ENCODE results near the gene ARHGEF17. TPM values are rescaled to one million over a fixed set of nuclear protein-coding genes. Genes with fewer than 3 reads are reported as not detected.

ARHGEF17 gene
- total and polyA plus RNA-seq, 2 of the 13 experiments (the other 11 are each of a cell fraction or from before 2014, with no cell fraction given), result 10.7 to 28.8 TPM

GRCh38 chr11:73308003-73308960, at the start of gene ARHGEF17 (continued):
- TF ChIP-seq ZNF703 (CRISPR knock-in tag; IDR thresholded peaks at IDR 0.05; ENCODE audit: borderline replicate concordance) (no peak), THAP8 (CRISPR knock-in tag; IDR thresholded peaks at IDR 0.05; ENCODE audit: borderline replicate concordance) (peak; percentile 63; the same call in 1 of the 2 replicates), ZNF318 (CRISPR knock-in tag; IDR thresholded peaks at IDR 0.05) (no peak), ZNF3 (CRISPR knock-in tag; IDR thresholded peaks at IDR 0.05) (no peak), SAP130 (CRISPR knock-in tag; IDR thresholded peaks at IDR 0.05; ENCODE audit: low read depth) (peak; percentile 61), MYC (CRISPR knock-in tag; IDR thresholded peaks at IDR 0.05; ENCODE audit: borderline replicate concordance) (peak; percentile 43; the same call in 1 of the 2 replicates), ZNF598 (CRISPR knock-in tag; IDR thresholded peaks at IDR 0.05; ENCODE audit: borderline replicate concordance) (0 out of 2 replicates have a peak, but pooled peaks have one; percentile 15), ZNF589 (CRISPR knock-in tag; conservative IDR thresholded peaks at IDR 0.05) (no peak), ZNF34 (CRISPR knock-in tag; IDR thresholded peaks at IDR 0.05; ENCODE audit: borderline replicate concordance) (peak; percentile 40; the same call in 1 of the 2 replicates), ZBTB34 (CRISPR knock-in tag; IDR thresholded peaks at IDR 0.05) (no peak), SRF (IDR thresholded peaks at IDR 0.05; ENCODE audit: low read depth, low read length) (no peak), NR1H2 (CRISPR knock-in tag; IDR thresholded peaks at IDR 0.05; ENCODE audit: borderline replicate concordance, low read depth) (no peak), TIGD3 (CRISPR knock-in tag; IDR thresholded peaks at IDR 0.05; ENCODE audit: borderline replicate concordance) (no peak), CCAR2 (optimal IDR thresholded peaks at IDR 0.05; ENCODE audit: low read depth, low read length) (no peak), HES4 (CRISPR knock-in tag; IDR thresholded peaks at IDR 0.05; ENCODE audit: borderline replicate concordance) (no peak; the same call in 1 of the 2 replicates)

All from HepG2 (cell line).